ENCODE data around the gene CNN2.

Gene CNN2

DNA sequence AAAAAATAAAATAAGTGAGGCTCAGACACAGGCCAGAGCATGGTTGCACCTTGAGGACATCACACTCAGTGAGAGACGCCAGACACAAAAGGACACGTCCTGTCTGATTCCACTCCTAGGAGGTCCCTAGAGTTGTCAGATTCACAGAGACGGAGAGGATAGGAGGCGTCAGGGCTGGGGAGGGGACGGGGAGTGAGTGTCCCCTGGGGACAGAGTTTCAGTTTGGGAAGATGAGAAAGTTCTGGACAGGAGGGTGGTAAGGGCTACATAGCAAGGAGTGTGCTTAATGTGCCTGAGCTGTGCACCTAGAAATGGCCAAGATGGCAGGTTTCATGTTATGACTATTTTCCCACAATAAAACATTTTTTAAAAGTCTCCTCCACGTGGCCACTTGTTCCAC, 28.3 kb upstream of the CNN2 start:
- Mint-ChIP-seq H3K9me3 (no peaks in the 10 kb centered on the region), H3K4me3 (peak overlapping the region in 2 of 3 experiments; percentile 7 to 59), H3K4me1 (peaks cover 10% of the 10 kb centered on the region), H3K27ac (no peak overlapping the region), H3K36me3 (ENCODE audit: low read depth) (no peaks in the 10 kb centered on the region), H3K27me3 (ENCODE audit: low read depth) (peaks cover 65% of the 10 kb centered on the region)
- TF ChIP-seq, protein P1, sequence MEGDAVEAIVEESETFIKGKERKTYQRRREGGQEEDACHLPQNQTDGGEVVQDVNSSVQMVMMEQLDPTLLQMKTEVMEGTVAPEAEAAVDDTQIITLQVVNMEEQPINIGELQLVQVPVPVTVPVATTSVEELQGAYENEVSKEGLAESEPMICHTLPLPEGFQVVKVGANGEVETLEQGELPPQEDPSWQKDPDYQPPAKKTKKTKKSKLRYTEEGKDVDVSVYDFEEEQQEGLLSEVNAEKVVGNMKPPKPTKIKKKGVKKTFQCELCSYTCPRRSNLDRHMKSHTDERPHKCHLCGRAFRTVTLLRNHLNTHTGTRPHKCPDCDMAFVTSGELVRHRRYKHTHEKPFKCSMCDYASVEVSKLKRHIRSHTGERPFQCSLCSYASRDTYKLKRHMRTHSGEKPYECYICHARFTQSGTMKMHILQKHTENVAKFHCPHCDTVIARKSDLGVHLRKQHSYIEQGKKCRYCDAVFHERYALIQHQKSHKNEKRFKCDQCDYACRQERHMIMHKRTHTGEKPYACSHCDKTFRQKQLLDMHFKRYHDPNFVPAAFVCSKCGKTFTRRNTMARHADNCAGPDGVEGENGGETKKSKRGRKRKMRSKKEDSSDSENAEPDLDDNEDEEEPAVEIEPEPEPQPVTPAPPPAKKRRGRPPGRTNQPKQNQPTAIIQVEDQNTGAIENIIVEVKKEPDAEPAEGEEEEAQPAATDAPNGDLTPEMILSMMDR (IDR thresholded peaks at IDR 0.05; ENCODE audit: unreplicated experiment in 3 of 3): no peak

DNA sequence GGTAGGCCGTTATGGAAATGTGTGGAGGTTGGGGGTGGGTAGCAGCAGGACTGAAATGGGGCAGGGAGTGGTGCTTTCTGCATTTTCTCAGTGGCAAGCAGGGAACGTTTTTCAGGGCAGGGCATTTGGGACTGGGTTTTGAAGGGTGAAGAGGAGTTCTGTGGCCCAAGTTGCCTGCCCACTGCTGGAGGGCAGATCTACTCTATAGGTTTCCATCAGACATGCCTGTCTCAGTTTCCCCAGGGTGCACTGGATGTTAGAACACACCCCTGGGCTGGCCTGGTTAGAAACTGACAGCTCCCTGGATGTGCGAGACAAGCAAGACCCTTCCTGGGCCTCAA, 27.1 kb upstream of the CNN2 start:
- no peak overlapping the region for H3K27ac Mint-ChIP-seq
- H3K9me3 Mint-ChIP-seq: no peaks in the 10 kb centered on the region
- peak overlapping the region; percentile 61 to 76 (median 66) for H3K4me3 Mint-ChIP-seq
- peaks cover 10% of the 10 kb centered on the region for H3K4me1 Mint-ChIP-seq
- no peaks in the 10 kb centered on the region for H3K36me3 Mint-ChIP-seq (ENCODE audit: low read depth)
- peaks cover 71% of the 10 kb centered on the region for H3K27me3 Mint-ChIP-seq (ENCODE audit: low read depth)
- TF ChIP-seq, protein P1 (IDR thresholded peaks at IDR 0.05; ENCODE audit: unreplicated experiment in 3 of 3): no peak

DNA sequence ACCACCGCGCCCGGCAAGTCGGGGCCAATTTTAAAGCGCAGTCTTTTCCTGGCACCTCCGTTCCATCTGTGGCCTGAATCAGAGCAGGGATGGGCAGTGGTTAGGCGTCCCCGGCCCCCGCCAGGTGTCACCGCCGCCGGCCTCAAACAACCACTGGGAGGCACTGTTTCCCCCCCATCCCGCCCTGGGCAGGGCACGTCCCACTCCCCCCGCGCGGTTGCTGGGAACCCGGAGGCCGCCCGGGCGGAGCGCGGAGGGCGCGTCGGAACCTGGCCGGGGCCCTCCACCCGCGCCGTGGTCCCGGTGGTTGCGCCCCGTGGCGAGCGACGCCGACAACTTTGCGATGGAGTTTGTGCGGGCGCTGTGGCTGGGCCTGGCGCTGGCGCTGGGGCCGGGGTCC, 26.3 kb upstream of the CNN2 start, which contains the start of gene GRIN3B:
Gene GRIN3B, plus strand, starts transcription at position 325 of the 400 bp plus-strand sequence. Its CDS starts 19 bp downstream, at position 344.
- Mint-ChIP-seq H3K4me3 (peak within 1 kb of the TSS; percentile 61 to 76 (median 66)), H3K27ac (no peak within 1 kb of the TSS), H3K36me3 (ENCODE audit: low read depth) (no peaks in the 10 kb centered on the region), H3K4me1 (peaks cover 10% of the 10 kb centered on the region), H3K27me3 (ENCODE audit: low read depth) (peaks cover 71% of the 10 kb centered on the region), H3K9me3 (no peaks in the 10 kb centered on the region)
- TF ChIP-seq, protein P1 (IDR thresholded peaks at IDR 0.05; ENCODE audit: unreplicated experiment in 3 of 3): peak; percentile 53 to 64 (median 64)

DNA sequence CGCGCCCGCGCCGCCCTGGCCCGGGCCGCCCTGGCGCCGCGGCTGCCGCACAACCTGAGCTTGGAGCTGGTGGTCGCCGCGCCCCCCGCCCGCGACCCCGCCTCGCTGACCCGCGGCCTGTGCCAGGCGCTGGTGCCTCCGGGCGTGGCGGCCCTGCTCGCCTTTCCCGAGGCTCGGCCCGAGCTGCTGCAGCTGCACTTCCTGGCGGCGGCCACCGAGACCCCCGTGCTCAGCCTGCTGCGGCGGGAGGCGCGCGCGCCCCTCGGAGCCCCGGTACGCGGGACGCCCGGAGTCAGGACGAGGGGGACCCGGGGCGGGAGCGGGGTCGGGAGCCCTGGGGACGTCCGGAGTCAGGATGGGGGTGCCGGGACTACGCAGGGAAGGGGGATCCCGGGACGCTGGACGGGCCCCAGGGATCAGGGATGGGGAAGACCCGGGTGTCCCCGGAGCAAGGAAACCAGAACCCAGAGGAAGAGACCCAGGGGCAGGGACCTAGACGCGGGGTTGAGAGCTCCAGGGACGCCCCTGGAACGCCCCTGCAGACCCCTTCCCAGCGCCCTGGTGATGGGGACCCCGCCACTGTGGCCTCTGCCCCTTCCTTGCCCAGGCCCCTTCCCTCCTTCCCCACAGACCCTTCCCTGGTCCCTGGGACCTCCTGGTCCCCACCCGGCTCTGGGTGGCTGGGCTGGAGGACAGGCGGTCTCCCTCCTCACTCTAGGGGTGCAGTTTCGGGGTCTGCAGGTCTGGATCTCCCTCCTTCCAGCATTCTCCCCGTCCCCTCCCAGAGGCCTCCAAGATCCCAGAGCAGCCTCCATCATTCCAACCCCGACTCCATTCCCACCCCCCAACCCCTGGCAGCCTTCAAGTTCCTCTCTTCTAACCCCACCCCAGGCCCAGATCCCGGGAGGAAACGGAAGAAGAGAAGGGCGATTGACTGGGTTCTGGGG, 25.5 kb upstream of the CNN2 start:
- TF ChIP-seq, protein P1 (IDR thresholded peaks at IDR 0.05; ENCODE audit: unreplicated experiment in 3 of 3): no peak
- H3K27me3 Mint-ChIP-seq (ENCODE audit: low read depth): peaks cover 67% of the 10 kb centered on the region
- H3K27ac Mint-ChIP-seq: no peak overlapping the region
- no peaks in the 10 kb centered on the region for H3K36me3 Mint-ChIP-seq (ENCODE audit: low read depth)
- peaks cover 10% of the 10 kb centered on the region for H3K4me1 Mint-ChIP-seq
- peak overlapping the region in 2 of 3 experiments; percentile 53 to 56 for H3K4me3 Mint-ChIP-seq
- H3K9me3 Mint-ChIP-seq: no peaks in the 10 kb centered on the region

DNA sequence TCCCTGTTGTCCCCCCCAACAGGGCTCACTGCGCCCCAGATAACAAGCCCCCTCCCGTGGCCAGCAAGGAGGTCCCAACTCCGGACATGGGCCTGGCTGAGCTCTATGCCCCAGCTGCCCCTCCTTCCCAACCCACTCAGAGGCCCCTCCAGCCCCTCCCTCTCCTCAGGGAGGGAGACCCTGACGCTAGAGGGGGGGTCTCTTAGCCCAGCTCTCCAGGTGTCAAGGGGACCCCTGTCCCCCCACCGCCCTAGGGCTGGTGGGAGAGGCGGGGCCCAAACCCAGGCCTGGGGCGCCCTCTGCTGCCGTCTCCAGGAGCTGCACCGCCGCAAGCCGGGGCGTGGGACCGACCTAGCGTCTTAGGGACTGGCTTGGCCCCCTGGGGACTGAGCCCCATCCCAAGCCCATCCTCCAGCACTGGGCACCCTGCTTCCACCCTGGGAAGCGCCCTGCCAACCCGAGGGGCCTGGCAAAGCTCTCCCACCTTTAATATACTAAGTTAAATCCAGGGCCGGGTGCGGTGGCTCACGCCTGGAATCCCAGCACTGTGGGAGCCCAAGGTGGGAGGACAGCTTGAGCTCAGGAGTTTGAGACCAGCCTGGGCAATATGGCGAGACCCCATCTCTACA, 24.8 kb upstream of the CNN2 start:
- TF ChIP-seq, protein P1 (IDR thresholded peaks at IDR 0.05; ENCODE audit: unreplicated experiment in 3 of 3): peak; percentile 94 to 97 (median 95)
- peaks cover 10% of the 10 kb centered on the region for H3K4me1 Mint-ChIP-seq
- H3K4me3 Mint-ChIP-seq: peak overlapping the region in 2 of 3 experiments; percentile 53 to 56
- H3K9me3 Mint-ChIP-seq: no peaks in the 10 kb centered on the region
- peaks cover 3% of the 10 kb centered on the region for H3K36me3 Mint-ChIP-seq (ENCODE audit: low read depth)
- H3K27ac Mint-ChIP-seq: no peak overlapping the region
- peaks cover 59% of the 10 kb centered on the region for H3K27me3 Mint-ChIP-seq (ENCODE audit: low read depth)
